ENCODE data around the gene C11orf91.
"Not testable (repeated sequence)": the region's sequence is repeated elsewhere in the genome, so short reads cannot be mapped to it uniquely, and the experiment has no call there.

C11orf91 gene

DNA sequence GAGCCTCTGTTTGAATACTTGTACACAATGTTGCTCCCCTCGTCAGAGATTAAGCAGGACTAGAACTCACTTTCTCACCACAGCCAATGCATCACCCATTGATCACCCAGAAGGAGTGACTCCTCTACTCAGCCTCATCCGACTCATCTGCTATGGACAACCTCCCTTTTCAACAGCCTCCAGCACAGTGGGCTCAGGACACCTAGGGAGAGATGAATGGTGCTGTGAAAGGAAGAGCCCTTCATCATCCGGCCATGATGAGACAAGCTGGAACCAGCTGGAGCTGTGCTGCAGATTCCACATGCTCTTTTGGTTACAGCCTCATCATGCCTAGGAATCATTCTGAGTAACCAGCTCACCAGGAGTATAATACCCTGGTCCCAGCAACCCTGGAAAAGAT, 15.5 kb downstream of the C11orf91 start:
- DNase-seq (ENCODE audit: low read depth), result no peak
- TF ChIP-seq CTCF (IDR thresholded peaks at IDR 0.05; ENCODE audit: control insufficient read depth, extremely low read depth, insufficient read depth), result no peak
- no peak overlapping the region for H3K4me3 ChIP-seq (ENCODE audit: low read depth, low read length)

DNA sequence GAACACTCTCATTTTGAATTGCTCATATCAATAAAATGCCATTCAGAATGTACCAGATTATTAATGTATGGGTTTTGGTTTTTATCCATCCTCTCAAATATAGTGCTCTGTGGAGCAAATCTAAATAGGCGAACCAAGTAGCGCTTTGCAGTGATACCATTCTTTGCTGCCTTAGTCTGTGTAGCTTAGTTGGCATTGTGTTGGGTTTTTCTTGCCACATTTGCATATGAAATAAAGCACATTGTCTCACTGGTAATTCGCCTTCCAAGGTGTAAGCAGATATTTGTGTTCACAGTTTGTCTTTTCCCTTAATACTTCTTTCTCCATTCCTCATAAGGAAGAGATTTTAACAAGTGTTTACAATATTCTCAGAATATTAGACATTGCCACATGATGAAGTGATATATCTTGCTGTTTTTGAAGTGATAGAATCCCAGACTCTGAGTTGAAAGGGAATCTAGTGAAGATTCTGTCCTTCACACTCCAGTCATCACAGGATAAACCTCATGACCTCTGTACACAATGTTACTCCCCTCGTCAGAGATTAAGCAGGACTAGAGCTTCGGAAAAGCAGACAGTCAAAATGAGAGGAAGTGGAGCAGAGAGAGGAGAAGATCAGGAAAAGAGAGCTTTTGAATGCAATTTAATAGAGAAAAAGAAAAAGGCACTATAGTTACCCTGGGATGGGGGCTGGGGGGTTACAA, 16.5 kb downstream of the C11orf91 start:
- H3K4me3 ChIP-seq (ENCODE audit: low read depth, low read length), result no peak overlapping the region
- TF ChIP-seq CTCF (IDR thresholded peaks at IDR 0.05; ENCODE audit: control insufficient read depth, extremely low read depth, insufficient read depth), result no peak
- no peak for DNase-seq (ENCODE audit: low read depth)

DNA sequence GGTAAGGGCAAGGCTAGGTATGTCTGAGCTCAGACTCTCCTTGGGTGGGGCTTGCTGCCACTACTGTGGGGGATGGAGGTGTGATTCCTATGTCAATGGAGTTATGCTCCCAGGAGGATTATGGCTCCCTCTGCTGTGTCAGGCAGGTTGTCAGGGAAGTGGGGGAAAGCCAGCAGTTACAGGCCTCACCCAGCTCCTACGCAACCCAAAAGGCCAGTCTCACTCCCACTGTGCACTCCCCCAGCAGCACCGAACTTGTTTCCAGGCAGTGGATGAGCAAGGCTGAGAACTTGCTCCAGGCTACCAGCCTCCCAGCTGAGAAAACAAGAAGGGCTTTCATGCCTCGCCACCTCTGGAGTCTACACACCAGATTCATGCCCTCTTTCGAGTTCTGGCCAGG, 18.2 kb downstream of the C11orf91 start:
- TF ChIP-seq CTCF (IDR thresholded peaks at IDR 0.05; ENCODE audit: control insufficient read depth, extremely low read depth, insufficient read depth), result no peak
- DNase-seq (ENCODE audit: low read depth), result no peak
- no peak overlapping the region for H3K4me3 ChIP-seq (ENCODE audit: low read depth, low read length)

DNA sequence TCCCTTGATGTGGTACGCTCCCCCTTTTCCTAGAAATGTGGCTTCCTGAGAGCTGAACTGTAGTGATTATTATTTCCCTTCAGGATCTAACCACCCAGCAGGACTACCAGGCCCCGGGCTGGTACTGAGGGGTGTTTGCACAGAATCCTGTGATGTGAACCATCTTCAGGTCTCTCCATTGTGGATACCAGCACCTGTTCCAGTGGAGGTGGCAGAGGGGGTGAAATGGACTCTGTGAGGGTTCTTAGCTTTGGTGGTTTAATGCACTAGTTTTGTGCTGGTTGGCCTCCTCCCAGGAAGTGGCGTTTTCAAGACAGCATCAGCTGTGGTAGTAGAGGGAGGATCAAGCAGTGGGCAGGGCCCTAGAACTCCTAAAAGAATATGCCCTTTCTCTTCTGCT, 18.6 kb downstream of the C11orf91 start:
- no peak for TF ChIP-seq CTCF (IDR thresholded peaks at IDR 0.05; ENCODE audit: control insufficient read depth, extremely low read depth, insufficient read depth)
- H3K4me3 ChIP-seq (ENCODE audit: low read depth, low read length), result no peak overlapping the region
- DNase-seq (ENCODE audit: low read depth), result no peak

DNA sequence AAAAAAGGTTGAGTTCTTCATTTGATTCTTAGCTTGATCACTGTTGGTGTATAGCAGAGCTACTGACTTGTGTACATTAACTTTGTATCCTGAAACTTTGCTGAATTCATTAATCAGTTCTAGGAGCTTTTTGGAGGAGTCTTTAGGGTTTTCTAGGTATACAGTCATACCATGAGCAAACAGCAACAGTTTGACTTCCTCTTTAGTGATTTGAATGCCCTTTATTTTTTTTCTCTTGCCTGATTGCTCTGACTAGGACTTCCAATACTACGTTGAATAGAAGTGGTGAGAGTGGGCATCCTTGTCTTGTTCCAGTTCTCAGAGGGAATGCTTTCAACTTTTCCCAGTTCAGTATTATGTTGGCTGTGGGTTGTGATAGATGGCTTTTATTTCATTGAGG, 22.0 kb downstream of the C11orf91 start:
- H3K4me3 ChIP-seq (ENCODE audit: low read depth, low read length); DNase-seq (ENCODE audit: low read depth): not testable (repeated sequence)

DNA sequence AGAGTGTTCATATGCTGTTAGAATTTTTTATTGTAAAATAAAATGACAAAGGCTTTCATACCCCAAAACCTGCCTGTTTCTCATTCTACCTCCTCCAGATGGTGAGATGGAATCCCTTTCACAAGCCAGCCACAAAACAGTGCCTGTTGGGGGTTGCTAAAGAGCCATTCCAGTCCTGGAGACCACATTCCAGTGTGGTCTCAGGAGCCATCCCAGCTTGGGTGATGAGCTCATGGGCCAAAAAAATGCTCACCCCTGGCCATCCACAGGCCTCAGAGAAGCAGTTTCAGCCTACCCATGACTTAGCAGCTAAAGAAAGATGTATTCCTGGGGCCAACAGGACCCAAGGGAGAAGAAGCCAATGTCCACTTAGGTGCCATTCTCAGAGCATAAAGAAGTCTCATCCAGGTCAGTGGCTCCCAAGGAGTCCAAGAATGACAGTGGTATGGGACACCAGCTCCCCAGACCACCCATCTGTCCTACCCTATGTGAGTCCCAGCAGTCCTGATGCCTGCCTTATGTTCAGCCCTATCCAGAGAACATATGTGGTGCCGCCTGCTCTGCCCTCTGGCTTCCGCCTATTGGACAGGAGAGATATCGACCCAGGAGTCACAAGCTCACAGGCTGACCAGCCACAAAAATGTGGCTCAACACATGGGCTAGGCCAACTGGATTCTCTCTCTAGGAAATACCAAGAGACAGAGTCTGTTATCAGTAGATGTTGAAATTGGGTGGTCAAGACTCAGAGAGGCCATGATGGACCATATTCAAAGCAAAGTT, 26.4 kb downstream of the C11orf91 start:
- TF ChIP-seq CTCF (IDR thresholded peaks at IDR 0.05; ENCODE audit: control insufficient read depth, extremely low read depth, insufficient read depth), result no peak
- no peak for DNase-seq (ENCODE audit: low read depth)
- no peak overlapping the region for H3K4me3 ChIP-seq (ENCODE audit: low read depth, low read length)

DNA sequence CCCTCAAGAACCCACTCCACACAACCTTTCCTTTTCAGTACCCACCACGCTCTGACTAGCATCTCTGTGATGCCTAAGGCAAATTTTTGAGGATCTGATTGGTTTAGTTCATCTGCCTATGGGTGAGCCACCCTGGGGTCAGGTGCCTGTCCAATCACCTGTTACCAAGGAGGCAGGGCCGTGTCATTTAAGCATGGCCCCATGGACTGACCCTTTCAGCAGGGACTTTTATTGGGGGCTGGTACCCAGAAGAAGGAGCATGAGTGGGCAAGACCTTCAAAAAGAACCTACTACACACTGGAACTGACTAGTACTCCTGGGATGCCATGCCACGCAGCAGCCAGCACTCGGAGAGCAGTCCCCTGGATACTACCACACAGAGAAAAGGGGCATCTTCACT, 28.4 kb downstream of the C11orf91 start:
- DNase-seq (ENCODE audit: low read depth), result no peak
- no peak for TF ChIP-seq CTCF (IDR thresholded peaks at IDR 0.05; ENCODE audit: control insufficient read depth, extremely low read depth, insufficient read depth)

More for the DNA sequence above, 28.4 kb downstream of the C11orf91 start:
- H3K4me3 ChIP-seq (ENCODE audit: low read depth, low read length), result no peak overlapping the region
